HT1080 (cell line): Measurements from ENCODE around the gene EGLN2. TPM values are rescaled to one million over a fixed set of nuclear protein-coding genes. Genes with fewer than 3 reads are reported as not detected.
"Not testable (repeated sequence)": the region's sequence is repeated elsewhere in the genome, so short reads cannot be mapped to it uniquely, and the experiment has no call there.

Experiments used
- DNase-seq: peaks from one replicate; pipeline ENCODE4 v3.0.0-alpha.2; 2015; ENCODE audit warnings: low read depth
- total RNA-seq: library from RNA; depleted of rRNA; stranded (reverse); fragments of >200 nt; shearing (Covaris generic); gene quantifications from 2 replicates; pipeline ENCODE4 v1.2.3, GENCODE V29; 2014; rRNA removed

EGLN2 gene
- total RNA-seq, 1 experiment from 2014 or later, result 117 TPM

GRCh38 chr19:40842012-40842411, 43.0 kb downstream of the EGLN2 start:
- DNase-seq, result not testable (repeated sequence)

DNA sequence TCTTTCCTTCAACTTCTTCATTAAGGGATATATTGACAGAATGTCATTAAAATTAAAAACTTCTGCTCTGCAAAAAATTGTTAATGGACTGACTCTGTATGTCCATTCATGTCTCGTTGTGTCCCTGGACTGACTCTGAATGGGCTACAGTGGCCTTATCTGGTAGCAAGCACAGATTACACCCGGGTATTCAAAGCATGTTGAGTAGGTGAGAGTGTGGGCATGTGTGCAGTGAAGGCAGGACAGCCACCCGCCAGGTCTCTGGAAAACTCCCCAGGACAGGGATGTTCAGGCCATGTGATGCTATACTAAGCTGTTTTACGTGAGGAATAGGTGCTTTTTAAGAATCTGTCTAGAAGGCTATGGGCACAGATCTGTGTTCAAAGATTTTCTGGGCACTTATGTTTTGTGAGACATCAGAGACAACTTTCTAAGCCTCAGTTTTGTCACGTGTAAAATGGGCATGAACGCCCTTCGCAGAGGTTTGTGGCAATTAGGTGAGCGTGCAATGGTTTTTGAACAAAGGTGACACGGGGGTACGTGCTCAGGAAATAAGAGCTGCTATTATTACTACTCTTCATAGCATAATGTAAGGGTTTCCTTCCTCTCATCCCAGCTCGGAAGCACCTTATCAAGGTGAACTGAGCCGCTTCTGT, 44.1 kb downstream of the EGLN2 start:
- not testable (repeated sequence) for DNase-seq

- not testable (repeated sequence) for DNase-seq
Measured at GRCh38 chr19:40843653-40844052, 44.7 kb downstream of the EGLN2 start.

DNA sequence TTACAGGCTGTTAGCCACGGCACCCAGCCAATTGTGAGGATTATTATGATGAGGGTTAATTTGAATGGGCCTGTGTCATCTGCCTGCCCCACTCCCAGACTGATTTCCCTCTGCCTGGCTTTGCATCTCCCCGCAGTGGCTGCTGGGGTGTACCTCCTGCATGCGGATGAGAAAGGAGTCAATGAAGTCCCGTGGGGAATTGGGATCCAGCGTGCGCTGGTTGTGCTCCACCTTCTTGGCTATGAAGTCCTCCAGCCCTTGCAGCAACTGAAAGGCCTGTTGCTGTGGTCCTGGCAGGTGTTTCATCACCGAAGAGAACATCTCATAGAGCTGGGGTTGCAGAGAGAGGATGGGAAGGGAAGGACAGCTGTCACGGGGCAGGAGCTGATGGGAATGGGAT, 47.7 kb downstream of the EGLN2 start:
- DNase-seq, result not testable (repeated sequence)

DNA sequence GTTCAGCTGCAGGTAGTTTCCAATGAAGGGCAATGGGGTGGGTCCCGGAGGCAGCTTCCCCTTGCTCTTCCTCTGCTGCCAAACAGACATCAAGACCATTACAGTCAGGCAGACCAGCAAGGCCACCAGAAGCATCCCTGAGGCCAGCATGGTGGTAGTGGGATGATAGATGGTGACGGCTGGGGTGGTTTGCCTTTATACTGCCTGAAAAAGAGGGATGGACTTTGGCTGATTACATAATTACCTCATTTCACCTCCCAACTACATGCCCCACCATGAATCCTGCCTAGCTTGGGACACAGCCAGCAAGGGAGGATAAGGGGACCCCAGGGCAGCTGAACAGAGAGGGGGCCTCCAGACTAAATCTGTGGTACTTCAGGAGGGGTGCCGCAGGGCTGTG, 51.3 kb downstream of the EGLN2 start, which contains the start of gene CYP2A6:
TSS of gene CYP2A6 (minus strand) at position 171 of the 400 bp plus-strand sequence. CDS start at position 150, 21 bp downstream.
- DNase-seq, result not testable (repeated sequence)

- not testable (repeated sequence) for DNase-seq
Measured at GRCh38 chr19:40852467-40853152, 53.6 kb downstream of the EGLN2 start.

Other genes starting within 250 kb of the EGLN2 start
- gene SHKBP1, start 222.3 kb upstream of the EGLN2 start, total RNA-seq, result 32.2 and 47.4 TPM in 2 replicates
- gene LTBP4, start 197.8 kb upstream of the EGLN2 start, total RNA-seq, result 14.3 and 24.5 TPM in 2 replicates
- gene NUMBL, start 108.5 kb upstream of the EGLN2 start, total RNA-seq, result 10.9 and 16.4 TPM in 2 replicates
- 16.7 and 24.2 TPM in 2 replicates for gene COQ8B, start 82.3 kb upstream of the EGLN2 start, total RNA-seq
- 5.1 and 5.2 TPM in 2 replicates for gene ITPKC, start 82.1 kb upstream of the EGLN2 start, total RNA-seq
- gene ACTMAP, start 48.7 kb upstream of the EGLN2 start, total RNA-seq, result 0.97 and 1.6 TPM in 2 replicates
- gene SNRPA, start 48.0 kb upstream of the EGLN2 start, total RNA-seq, result 257 and 375 TPM in 2 replicates
- 6.7 and 9.5 TPM in 2 replicates for gene MIA, start 23.7 kb upstream of the EGLN2 start, total RNA-seq
- 9.2 and 10.6 TPM in 2 replicates for gene RAB4B, start 20.9 kb upstream of the EGLN2 start, total RNA-seq
- not detected in 2 replicates for gene CYP2A6, start 51.3 kb downstream of the EGLN2 start, total RNA-seq
- gene CYP2A7, start 83.0 kb downstream of the EGLN2 start, total RNA-seq, result not detected in 2 replicates
- gene CYP2B6, start 192.1 kb downstream of the EGLN2 start, total RNA-seq, result not detected in 2 replicates